ENCODE data around the gene TP53RK.

Gene TP53RK

GRCh38 chr20:46689082-46689753 lies at the start of gene TP53RK:
TSS of gene TP53RK (minus strand) at chr20:46689444. CDS start at chr20:46689414, 30 bp downstream.
- TF ChIP-seq CTCF (conservative IDR thresholded peaks at IDR 0.05), result peak; percentile 5; the same call in 1 of the 2 replicates
- H3K27ac ChIP-seq, result peak within 1 kb of the TSS; percentile 97

- no peak overlapping the region for H3K27ac ChIP-seq
- no peak for TF ChIP-seq CTCF (conservative IDR thresholded peaks at IDR 0.05)
Observed at GRCh38 chr20:46735436-46735835, 46.2 kb upstream of the TP53RK start.

GRCh38 chr20:46731770-46732169 lies 42.5 kb upstream of the TP53RK start:
- no peak for TF ChIP-seq CTCF (conservative IDR thresholded peaks at IDR 0.05)
- H3K27ac ChIP-seq, result no peak overlapping the region

- no peak for TF ChIP-seq CTCF (conservative IDR thresholded peaks at IDR 0.05)
- no peak overlapping the region for H3K27ac ChIP-seq
Observed at GRCh38 chr20:46725186-46726165, 36.2 kb upstream of the TP53RK start.

GRCh38 chr20:46724343-46724959 lies 35.2 kb upstream of the TP53RK start:
- H3K27ac ChIP-seq, result no peak overlapping the region
- no peak for TF ChIP-seq CTCF (conservative IDR thresholded peaks at IDR 0.05)

DNA sequence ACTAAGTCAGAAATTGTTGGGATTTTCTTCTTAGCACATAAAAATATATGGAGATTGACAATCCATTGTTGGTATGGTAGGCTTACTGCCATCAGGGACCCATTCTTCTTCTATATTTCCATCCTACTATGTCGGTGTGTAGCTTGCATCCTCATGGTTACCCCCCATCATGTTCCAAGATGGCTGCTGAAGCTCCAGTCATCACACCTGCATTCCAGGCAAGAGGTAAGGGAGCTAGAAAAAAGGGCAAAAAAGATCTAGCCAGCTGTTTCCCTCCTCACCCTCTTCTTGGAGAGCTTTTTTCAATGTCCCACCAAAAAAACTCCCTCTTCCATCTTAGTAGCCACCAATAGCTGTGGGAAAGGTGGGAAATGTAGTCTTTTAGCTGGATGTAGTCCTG lies 33.8 kb upstream of the TP53RK start:
- TF ChIP-seq CTCF (conservative IDR thresholded peaks at IDR 0.05), result no peak
- H3K27ac ChIP-seq, result no peak overlapping the region

GRCh38 chr20:46722450-46722849 lies 33.2 kb upstream of the TP53RK start:
- no peak for TF ChIP-seq CTCF (conservative IDR thresholded peaks at IDR 0.05)
- H3K27ac ChIP-seq, result no peak overlapping the region

Measured in VCaP (cell line).